ENCODE results near the gene PIK3CD. TPM values are rescaled to one million over a fixed set of nuclear protein-coding genes. Genes with fewer than 3 reads are reported as not detected.
A peak's percentile ranks its signal among the peaks of the same experiment; 100 is the strongest.

The PIK3CD gene
- polyA plus RNA-seq (ENCODE audit: low read depth in 6 of 6): 100 to 1,000 TPM in 1 of 6 donors, 10 to 100 TPM in 5; 29.6 to 105 (median 58.0) TPM

GRCh38 chr1:9651565-9652378 lies at the start of gene PIK3CD:
PIK3CD (plus strand) TSS chr1:9651731; CDS start chr1:9710456, 58,725 bp downstream.
- ATAC-seq (ENCODE audit: low read depth in 2 of 2) (peak; percentile 44), DNase-seq (peak; percentile 42)
- peak within 1 kb of the TSS; percentile 96 to 99 (median 98) for H3K27ac Mint-ChIP-seq
- no peaks in the 10 kb centered on the region for H3K36me3 Mint-ChIP-seq
- H3K4me3 Mint-ChIP-seq: peak within 1 kb of the TSS; percentile 97 to 100 (median 99)
- no peaks in the 10 kb centered on the region for H3K9me3 Mint-ChIP-seq
- H3K4me1 Mint-ChIP-seq: peaks cover 44 to 67% (median 65%) of the 10 kb centered on the region in 3 donors
- no peaks in the 10 kb centered on the region for H3K27me3 Mint-ChIP-seq

GRCh38 chr1:9601942-9602793 lies 49.4 kb upstream of the PIK3CD start:
- no peak for DNase-seq
- H3K4me1 Mint-ChIP-seq: no peaks in the 10 kb centered on the region
- H3K9me3 Mint-ChIP-seq: no peaks in the 10 kb centered on the region
- no peaks in the 10 kb centered on the region for H3K27me3 Mint-ChIP-seq
- ATAC-seq (ENCODE audit: low read depth in 2 of 2): no peak
- H3K36me3 Mint-ChIP-seq: no peaks in the 10 kb centered on the region
- no peak overlapping the region for H3K4me3 Mint-ChIP-seq
- H3K27ac Mint-ChIP-seq: peak overlapping the region in 1 of 6 donors; percentile 32

GRCh38 chr1:9602794-9603167 lies 48.8 kb upstream of the PIK3CD start:
- Mint-ChIP-seq H3K36me3 (no peaks in the 10 kb centered on the region), H3K9me3 (no peaks in the 10 kb centered on the region), H3K27ac (peak overlapping the region in 2 of 6 donors; percentile 18 to 32), H3K27me3 (no peaks in the 10 kb centered on the region), H3K4me3 (no peak overlapping the region), H3K4me1 (no peaks in the 10 kb centered on the region)
- ATAC-seq (ENCODE audit: low read depth in 2 of 2) (no peak), DNase-seq (no peak)

GRCh38 chr1:9603307-9603706 lies 48.2 kb upstream of the PIK3CD start:
- Mint-ChIP-seq H3K27me3 (no peaks in the 10 kb centered on the region), H3K27ac (no peak overlapping the region), H3K4me3 (no peak overlapping the region), H3K4me1 (no peaks in the 10 kb centered on the region), H3K9me3 (no peaks in the 10 kb centered on the region), H3K36me3 (no peaks in the 10 kb centered on the region)
- no peak for ATAC-seq (ENCODE audit: low read depth in 2 of 2)
- DNase-seq: no peak

- Mint-ChIP-seq H3K36me3 (no peaks in the 10 kb centered on the region), H3K27me3 (no peaks in the 10 kb centered on the region), H3K4me1 (no peaks in the 10 kb centered on the region), H3K27ac (peak overlapping the region in 1 of 6 donors; percentile 26), H3K9me3 (no peaks in the 10 kb centered on the region), H3K4me3 (peak overlapping the region in 1 of 8 donors; percentile 42)
- DNase-seq (no peak), ATAC-seq (ENCODE audit: low read depth in 2 of 2) (no peak)
Observed at GRCh38 chr1:9603766-9604753, 47.5 kb upstream of the PIK3CD start.

GRCh38 chr1:9604836-9605235 lies 46.7 kb upstream of the PIK3CD start:
- no peaks in the 10 kb centered on the region for H3K36me3 Mint-ChIP-seq

GRCh38 chr1:9605946-9606455 lies 45.5 kb upstream of the PIK3CD start:
- no peak overlapping the region for H3K27ac Mint-ChIP-seq
- H3K27me3 Mint-ChIP-seq: no peaks in the 10 kb centered on the region
- no peaks in the 10 kb centered on the region for H3K9me3 Mint-ChIP-seq
- DNase-seq: no peak
- H3K4me3 Mint-ChIP-seq: peak overlapping the region in 1 of 8 donors; percentile 29
- ATAC-seq (ENCODE audit: low read depth in 2 of 2): no peak
- no peaks in the 10 kb centered on the region for H3K36me3 Mint-ChIP-seq
- no peaks in the 10 kb centered on the region for H3K4me1 Mint-ChIP-seq

More at GRCh38 chr1:9604836-9605235, 46.7 kb upstream of the PIK3CD start:
- ATAC-seq (ENCODE audit: low read depth in 2 of 2) (no peak), DNase-seq (no peak)
- no peaks in the 10 kb centered on the region for H3K27me3 Mint-ChIP-seq
- no peaks in the 10 kb centered on the region for H3K4me1 Mint-ChIP-seq
- no peak overlapping the region for H3K27ac Mint-ChIP-seq
- no peaks in the 10 kb centered on the region for H3K9me3 Mint-ChIP-seq
- no peak overlapping the region for H3K4me3 Mint-ChIP-seq

- no peaks in the 10 kb centered on the region for H3K36me3 Mint-ChIP-seq
- H3K4me3 Mint-ChIP-seq: no peak overlapping the region
- no peaks in the 10 kb centered on the region for H3K27me3 Mint-ChIP-seq
- ATAC-seq (ENCODE audit: low read depth in 2 of 2) (no peak), DNase-seq (no peak)
- peak overlapping the region in 1 of 6 donors; percentile 35 for H3K27ac Mint-ChIP-seq
- H3K9me3 Mint-ChIP-seq: no peaks in the 10 kb centered on the region
- no peaks in the 10 kb centered on the region for H3K4me1 Mint-ChIP-seq
Observed at GRCh38 chr1:9606458-9606857, 45.1 kb upstream of the PIK3CD start.

GRCh38 chr1:9606948-9607347 lies 44.6 kb upstream of the PIK3CD start:
- peak overlapping the region in 1 of 6 donors; percentile 35 for H3K27ac Mint-ChIP-seq
- ATAC-seq (ENCODE audit: low read depth in 2 of 2): no peak

GRCh38 chr1:9607352-9607751 lies 44.2 kb upstream of the PIK3CD start:
- ATAC-seq (ENCODE audit: low read depth in 2 of 2) (no peak), DNase-seq (no peak)

More at GRCh38 chr1:9606948-9607347, 44.6 kb upstream of the PIK3CD start:
- H3K27me3 Mint-ChIP-seq: no peaks in the 10 kb centered on the region
- H3K4me1 Mint-ChIP-seq: no peaks in the 10 kb centered on the region
- no peak for DNase-seq
- no peaks in the 10 kb centered on the region for H3K9me3 Mint-ChIP-seq
- H3K4me3 Mint-ChIP-seq: no peak overlapping the region
- H3K36me3 Mint-ChIP-seq: no peaks in the 10 kb centered on the region

GRCh38 chr1:9609998-9610397 lies 41.5 kb upstream of the PIK3CD start:
- no peaks in the 10 kb centered on the region for H3K36me3 Mint-ChIP-seq
- H3K9me3 Mint-ChIP-seq: no peaks in the 10 kb centered on the region
- H3K27ac Mint-ChIP-seq: no peak overlapping the region
- H3K4me1 Mint-ChIP-seq: no peaks in the 10 kb centered on the region
- H3K4me3 Mint-ChIP-seq: no peak overlapping the region
- DNase-seq: no peak
- H3K27me3 Mint-ChIP-seq: no peaks in the 10 kb centered on the region
- no peak for ATAC-seq (ENCODE audit: low read depth in 2 of 2)

More at GRCh38 chr1:9607352-9607751, 44.2 kb upstream of the PIK3CD start:
- H3K27ac Mint-ChIP-seq: no peak overlapping the region
- H3K27me3 Mint-ChIP-seq: no peaks in the 10 kb centered on the region
- peak overlapping the region in 1 of 8 donors; percentile 53 for H3K4me3 Mint-ChIP-seq
- H3K9me3 Mint-ChIP-seq: no peaks in the 10 kb centered on the region
- no peaks in the 10 kb centered on the region for H3K36me3 Mint-ChIP-seq
- H3K4me1 Mint-ChIP-seq: no peaks in the 10 kb centered on the region

- no peak overlapping the region for H3K4me3 Mint-ChIP-seq
- no peaks in the 10 kb centered on the region for H3K36me3 Mint-ChIP-seq
- no peak overlapping the region for H3K27ac Mint-ChIP-seq
- ATAC-seq (ENCODE audit: low read depth in 2 of 2) (no peak), DNase-seq (no peak)
- no peaks in the 10 kb centered on the region for H3K9me3 Mint-ChIP-seq
- no peaks in the 10 kb centered on the region for H3K27me3 Mint-ChIP-seq
- H3K4me1 Mint-ChIP-seq: no peaks in the 10 kb centered on the region
Observed at GRCh38 chr1:9610548-9610947, 41.0 kb upstream of the PIK3CD start.

- H3K27ac Mint-ChIP-seq: no peak overlapping the region
- H3K4me1 Mint-ChIP-seq: no peaks in the 10 kb centered on the region
- H3K27me3 Mint-ChIP-seq: no peaks in the 10 kb centered on the region
- H3K9me3 Mint-ChIP-seq: no peaks in the 10 kb centered on the region
- DNase-seq (no peak), ATAC-seq (ENCODE audit: low read depth in 2 of 2) (no peak)
- H3K36me3 Mint-ChIP-seq: no peaks in the 10 kb centered on the region
- no peak overlapping the region for H3K4me3 Mint-ChIP-seq
Observed at GRCh38 chr1:9611716-9612115, 39.8 kb upstream of the PIK3CD start.

Measured in naive B cell (primary cell).